HG03066 (cell line): ENCODE measurements around the gene CDK6.

Source experiments
- ATAC-seq: cut with Tn5 transposase; IDR thresholded peaks from one replicate; pipeline ENCODE4 v1.9.1; 2021; ENCODE audit warnings: low read depth; ENCODE audit not compliant: unreplicated experiment

The CDK6 gene

GRCh38 chr7:92848441-92848840 lies 12.1 kb upstream of the CDK6 start:
- no peak for ATAC-seq

- ATAC-seq: no peak
These were observed 10.9 kb upstream of the CDK6 start for GRCh38 chr7:92847305-92847704.

GRCh38 chr7:92845736-92846135 lies 9.4 kb upstream of the CDK6 start:
- no peak for ATAC-seq

GRCh38 chr7:92843781-92844180 lies 7.4 kb upstream of the CDK6 start:
- no peak for ATAC-seq

GRCh38 chr7:92843034-92843760 lies 6.8 kb upstream of the CDK6 start:
- ATAC-seq: no peak

- ATAC-seq: no peak
These were observed 4.8 kb upstream of the CDK6 start for GRCh38 chr7:92841192-92841591.

- no peak for ATAC-seq
These were observed 3.9 kb upstream of the CDK6 start for GRCh38 chr7:92840316-92840715.

GRCh38 chr7:92839901-92840300 lies 3.5 kb upstream of the CDK6 start:
- no peak for ATAC-seq

GRCh38 chr7:92838934-92839333 lies 2.6 kb upstream of the CDK6 start:
- ATAC-seq: no peak

GRCh38 chr7:92837000-92837749 lies 802 bp upstream of the CDK6 start:
- no peak for ATAC-seq

- ATAC-seq: no peak
These were observed 403 bp downstream of the CDK6 start for GRCh38 chr7:92835851-92836488.

GRCh38 chr7:92835261-92835850 lies 1.0 kb downstream of the CDK6 start:
- no peak for ATAC-seq

- no peak for ATAC-seq
These were observed 1.7 kb downstream of the CDK6 start for GRCh38 chr7:92834507-92835260.

- ATAC-seq: peak; percentile 42
These were observed 2.4 kb downstream of the CDK6 start for GRCh38 chr7:92833766-92834506.

GRCh38 chr7:92833024-92833765 lies 3.2 kb downstream of the CDK6 start:
- ATAC-seq: peak; percentile 46

GRCh38 chr7:92832534-92833023 lies 3.8 kb downstream of the CDK6 start:
- peak; percentile 0 for ATAC-seq

GRCh38 chr7:92831716-92832533 lies 4.4 kb downstream of the CDK6 start:
- no peak for ATAC-seq

- no peak for ATAC-seq
These were observed 5.8 kb downstream of the CDK6 start for GRCh38 chr7:92830532-92831110.
